ENCODE results near the gene CHPF2.

CHPF2 gene

DNA sequence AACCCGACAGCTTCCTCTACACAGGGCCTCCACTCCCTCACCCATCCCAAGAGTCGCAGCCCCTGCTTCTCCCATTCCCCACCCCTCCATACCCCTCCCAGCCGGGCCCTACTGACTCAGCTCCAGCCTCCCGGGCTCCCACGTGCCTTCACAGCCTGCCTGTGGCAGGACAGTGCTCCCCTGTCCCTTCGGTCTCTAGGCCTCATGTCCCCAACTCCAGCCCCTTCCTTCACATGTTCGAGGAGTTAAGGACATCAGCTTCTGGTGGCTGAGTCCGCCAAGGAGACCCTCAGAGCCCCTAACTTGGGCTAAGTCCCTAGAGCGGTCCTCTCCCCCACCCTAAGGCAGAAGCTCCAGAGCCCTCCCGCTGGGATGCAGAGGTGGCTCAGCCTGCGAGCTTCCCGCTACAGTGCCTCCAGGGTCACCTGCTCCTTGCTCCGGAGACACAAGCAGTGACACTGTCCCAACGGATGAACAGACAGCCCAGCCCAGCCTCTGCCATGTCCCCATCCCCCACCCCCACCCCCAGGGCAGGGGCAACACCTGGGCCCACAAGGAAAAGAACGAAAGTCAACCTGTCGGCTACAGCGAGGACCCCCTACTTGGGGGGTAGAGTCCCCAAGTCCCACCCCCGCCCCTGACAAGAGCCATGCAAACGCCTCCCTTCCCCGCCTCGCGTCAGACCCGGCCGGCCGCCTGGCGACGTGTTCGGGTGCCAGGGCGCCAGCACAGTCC is 15.5 kb downstream of the CHPF2 start:
- DNase-seq = no peak

GRCh38 chr7:151248346-151249033 is 16.2 kb downstream of the CHPF2 start, which contains the start of gene SMARCD3:
TSS of gene SMARCD3 (minus strand) at chr7:151248694. CDS start at chr7:151248562, 132 bp downstream.
- DNase-seq = peak; percentile 30

- peak; percentile 28 for DNase-seq
These were observed 16.9 kb downstream of the CHPF2 start for GRCh38 chr7:151249034-151249731.

- DNase-seq = no peak
These were observed 17.4 kb downstream of the CHPF2 start for GRCh38 chr7:151249732-151250072.

DNA sequence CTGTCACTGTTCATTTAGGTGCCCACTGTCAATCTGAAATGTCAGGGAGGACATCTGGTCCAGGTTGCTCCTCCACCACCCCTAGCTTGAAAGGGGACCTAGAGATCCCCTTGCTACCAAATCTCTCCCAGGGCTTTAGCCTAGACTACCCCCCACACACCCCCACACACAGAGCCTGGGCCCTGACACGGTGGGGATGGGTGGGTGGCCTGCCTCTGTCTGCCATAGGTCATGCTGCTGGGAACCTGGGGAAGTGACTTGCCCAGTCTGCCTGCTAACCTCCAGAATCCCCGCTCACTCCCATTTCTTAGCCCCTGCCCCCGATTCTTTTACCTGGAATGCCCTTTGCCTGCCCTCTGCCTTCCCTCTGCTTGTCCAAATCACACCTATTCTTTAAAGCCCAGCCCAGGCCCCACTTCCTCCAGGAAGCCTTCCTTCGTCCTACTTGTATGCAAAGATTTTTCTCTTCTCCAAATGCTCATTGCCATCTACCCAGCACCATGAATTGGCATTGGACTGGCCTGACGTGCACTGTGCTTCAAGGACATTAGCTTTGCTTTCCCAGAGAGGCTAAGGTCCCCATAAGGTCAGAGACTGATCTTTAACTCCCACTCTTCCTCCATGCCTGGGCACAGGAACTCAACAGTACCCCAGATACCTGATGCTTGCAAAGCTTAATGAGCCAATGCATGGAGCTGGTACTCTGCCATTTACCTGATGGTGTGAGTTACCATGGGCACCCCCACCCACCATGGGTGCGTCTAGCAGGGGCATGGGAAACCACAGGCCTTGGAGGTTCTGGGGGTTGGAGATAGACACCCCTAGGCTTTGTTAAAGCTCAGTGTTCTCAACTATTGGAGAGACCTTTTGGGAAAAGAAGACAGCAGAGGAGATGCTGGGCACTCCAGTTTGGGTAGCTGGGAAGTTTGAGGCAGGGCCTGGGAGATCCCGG is 18.2 kb downstream of the CHPF2 start:
- no peak for DNase-seq

GRCh38 chr7:151251328-151251688 is 19.0 kb downstream of the CHPF2 start:
- DNase-seq = no peak

- no peak for DNase-seq
These were observed 19.6 kb downstream of the CHPF2 start for GRCh38 chr7:151251689-151252560.

GRCh38 chr7:151252561-151252835 is 20.2 kb downstream of the CHPF2 start:
- no peak for DNase-seq

DNA sequence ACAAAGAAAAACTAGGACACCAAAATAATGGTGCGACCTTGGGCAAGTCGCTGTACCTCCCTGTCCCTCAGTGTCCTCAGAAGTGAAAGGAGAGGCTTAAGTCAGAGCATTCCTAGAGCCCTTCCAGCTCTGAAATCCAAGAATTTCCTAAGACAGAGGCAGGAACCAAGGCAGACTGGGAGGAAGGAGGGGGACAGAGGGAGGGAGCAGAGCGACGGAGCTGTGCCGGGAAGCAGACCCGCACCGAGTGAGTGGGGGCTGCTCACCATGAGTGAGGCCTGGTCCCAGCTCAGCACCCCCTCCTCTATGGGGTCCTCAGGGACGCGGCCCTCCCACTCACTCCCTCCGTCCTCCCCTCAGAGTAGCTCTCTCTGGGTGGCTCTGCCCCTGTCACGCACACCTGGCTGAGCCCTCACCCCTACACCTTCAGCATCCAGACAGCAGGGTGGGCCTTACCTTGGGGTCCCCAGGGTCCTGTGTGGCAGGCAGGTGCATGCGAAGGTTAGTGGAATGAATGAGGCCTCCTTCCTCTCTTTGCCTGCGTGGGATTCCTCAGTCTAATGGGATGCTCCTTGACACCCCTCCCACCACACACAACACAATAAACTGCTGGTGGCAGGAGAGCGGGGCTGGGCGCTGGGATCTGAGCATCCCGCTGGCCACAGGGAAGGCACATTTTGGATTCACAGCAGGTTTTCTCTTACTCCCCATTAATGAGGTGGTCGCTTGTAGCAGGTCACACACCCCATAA is 20.9 kb downstream of the CHPF2 start:
- DNase-seq = no peak

GRCh38 chr7:151254316-151254715 is 22.0 kb downstream of the CHPF2 start:
- no peak for DNase-seq

DNA sequence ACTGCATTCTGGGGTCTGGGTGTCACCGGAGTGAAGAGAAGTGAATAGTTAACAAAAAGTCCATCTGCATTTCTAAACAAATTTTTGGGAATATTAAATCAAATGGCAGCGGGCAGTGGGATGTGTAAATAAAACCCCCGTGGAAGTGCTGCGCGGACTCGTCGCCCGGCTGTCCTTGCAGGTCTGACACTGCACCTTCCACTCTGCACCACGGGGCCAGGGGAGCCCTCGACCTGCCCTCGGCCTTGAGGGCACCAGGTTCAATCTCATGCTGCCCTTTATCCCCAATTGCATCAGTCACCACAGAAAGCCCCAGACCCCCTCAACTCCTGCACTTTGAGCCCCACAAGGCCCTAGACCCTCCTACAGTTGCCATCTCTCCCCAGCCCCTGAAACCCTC is 22.6 kb downstream of the CHPF2 start:
- DNase-seq = no peak

GRCh38 chr7:151255390-151255789 is 23.1 kb downstream of the CHPF2 start:
- DNase-seq = no peak

DNA sequence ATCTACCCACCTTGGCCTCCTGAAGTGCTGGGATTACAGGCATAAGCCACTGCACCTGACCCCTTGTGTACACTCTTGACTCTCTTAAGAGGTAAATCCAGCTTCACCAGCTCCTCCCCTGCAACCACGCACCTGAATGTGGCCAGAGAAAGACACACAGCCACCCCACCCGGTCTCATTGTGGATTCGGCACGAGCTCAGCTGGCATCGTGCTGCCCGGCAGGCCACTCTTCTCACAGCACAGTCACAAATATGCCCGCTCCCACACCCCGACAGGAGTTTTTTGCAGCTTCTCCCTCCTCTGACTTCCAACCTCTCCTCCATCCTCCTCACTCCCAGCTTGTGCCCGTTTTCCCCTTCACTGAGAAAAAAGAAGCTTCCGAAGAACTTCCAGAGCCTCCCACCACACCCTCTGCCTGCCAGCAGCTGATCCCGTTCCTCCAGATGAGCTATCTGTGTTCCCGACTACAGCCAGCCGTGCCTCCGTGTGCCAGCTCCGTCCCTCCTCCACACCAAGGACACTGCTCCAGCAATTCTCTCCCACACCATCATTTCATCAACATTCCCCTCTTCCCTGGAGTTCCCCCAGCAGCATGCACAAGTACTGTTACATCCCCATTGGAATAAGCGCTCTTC is 24.2 kb downstream of the CHPF2 start:
- DNase-seq = no peak

- no peak for DNase-seq
These were observed 25.7 kb downstream of the CHPF2 start for GRCh38 chr7:151257990-151258389.

GRCh38 chr7:151260471-151260870 is 28.2 kb downstream of the CHPF2 start:
- no peak for DNase-seq

DNA sequence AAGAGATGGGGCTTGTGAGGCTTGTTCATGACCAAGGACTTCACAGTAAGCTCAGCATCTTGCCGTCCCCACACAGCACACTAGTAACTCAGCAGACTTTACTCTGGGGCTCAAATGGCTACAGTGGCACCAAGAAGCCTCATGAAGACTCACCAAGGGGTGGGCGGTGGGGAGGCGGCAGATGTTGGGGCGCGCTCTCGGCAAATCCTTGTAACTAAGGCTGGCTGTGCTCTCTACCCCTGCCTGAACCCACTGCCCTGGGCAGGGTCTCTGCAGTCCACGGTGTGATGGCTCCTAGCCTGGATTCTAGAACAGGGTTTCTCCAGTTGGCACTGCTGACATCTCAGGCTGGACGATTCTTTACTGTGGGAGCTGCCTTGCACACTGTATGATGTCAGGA is 28.6 kb downstream of the CHPF2 start:
- DNase-seq = no peak

GRCh38 chr7:151261529-151261928 is 29.2 kb downstream of the CHPF2 start:
- DNase-seq = no peak

GRCh38 chr7:151264615-151265014 is 32.3 kb downstream of the CHPF2 start:
- no peak for DNase-seq

- no peak for DNase-seq
These were observed 33.2 kb downstream of the CHPF2 start for GRCh38 chr7:151265351-151265931.

GRCh38 chr7:151269511-151269910 is 37.2 kb downstream of the CHPF2 start:
- no peak for DNase-seq
